PC-3 (cell line): ENCODE data around the gene NACC2. TPM values are rescaled to one million over a fixed set of nuclear protein-coding genes. Genes with fewer than 3 reads are reported as not detected.

Source experiments
- ATAC-seq: fragments of 200-7000 bp; cut with Tn5 transposase; 2 replicates; pipeline ENCODE4 v1.9.1; 2020; ENCODE audit warnings: mild to moderate bottlenecking, moderate library complexity
- BruUV-seq: library from RNA; stranded (reverse); fragments of 400-500 nt; replicated peaks from 2 replicates; lab custom pipeline; 2021; lab: Mats Ljungman, UMichigan
- CTCF ChIA-PET: fragments of 300-600 bp; sonication (Branson Sonifier 250); formaldehyde crosslinking; loops from one replicate; lab custom pipeline; 2022; ENCODE audit warnings: antibody characterized with exemption; lab: Charles Lee
- POLR2A ChIA-PET: fragments of 300-600 bp; sonication (Branson Sonifier 250); formaldehyde crosslinking; loops from one replicate; lab custom pipeline; 2022; ENCODE audit warnings: antibody characterized with exemption; ENCODE audit not compliant: unreplicated experiment; lab: Charles Lee
- DNase-seq: peaks from one replicate; pipeline ENCODE4 v3.0.0-alpha.2; 2015
- H2AFZ ChIP-seq: fragments of 300-600 bp; sonication (generic); 2 replicates; pipeline ENCODE4 v1.6.0; 2016; ENCODE audit warnings: antibody characterized with exemption, low read length
- H3F3A ChIP-seq: fragments of 300-600 bp; sonication (generic); one replicate; pipeline ENCODE4 v1.6.0; 2017; ENCODE audit warnings: antibody characterized with exemption, low read length, control low read depth, mild to moderate bottlenecking; ENCODE audit not compliant: unreplicated experiment
- H3K27ac ChIP-seq: fragments of 300-600 bp; sonication (generic); 2 replicates; pipeline ENCODE4 v1.5.1; 2016; ENCODE audit warnings: mild to moderate bottlenecking, low read length
- H3K27me3 ChIP-seq: fragments of 300-600 bp; sonication (generic); 2 replicates; pipeline ENCODE4 v1.6.1; 2016; ENCODE audit warnings: low read length, mixed read lengths
- H3K36me3 ChIP-seq: fragments of 300-600 bp; sonication (generic); 2 replicates; pipeline ENCODE4 v1.6.1; 2016; ENCODE audit warnings: low read depth, mixed run types, low read length, mixed read lengths
- H3K4me1 ChIP-seq: fragments of 300-600 bp; sonication (generic); 2 replicates; pipeline ENCODE4 v1.5.1; 2016; ENCODE audit warnings: low read length; ENCODE audit not compliant: insufficient read depth
- H3K4me2 ChIP-seq: fragments of 300-600 bp; sonication (generic); 2 replicates; pipeline ENCODE4 v1.6.0; 2016; ENCODE audit warnings: low read length
- H3K4me3 ChIP-seq: fragments of 300-600 bp; sonication (generic); 2 replicates; pipeline ENCODE4 v1.5.1; 2016; ENCODE audit warnings: mild to moderate bottlenecking, low read length, mixed read lengths
- H3K79me2 ChIP-seq: fragments of 300-600 bp; sonication (generic); 2 replicates; pipeline ENCODE4 v1.6.1; 2017; ENCODE audit warnings: low read length, mixed read lengths
- H3K9ac ChIP-seq: fragments of 300-600 bp; sonication (generic); 2 replicates; pipeline ENCODE4 v1.6.0; 2016; ENCODE audit warnings: mild to moderate bottlenecking, low read length
- H3K9me2 ChIP-seq: fragments of 300-600 bp; sonication (generic); replicated peaks from 2 replicates; pipeline ENCODE4 v1.6.1; 2016; ENCODE audit warnings: mixed run types, low read length, mixed read lengths
- H3K9me3 ChIP-seq: fragments of 300-600 bp; sonication (generic); 2 replicates; pipeline ENCODE4 v1.6.1; 2016; ENCODE audit warnings: low read length, mixed read lengths
- H4K20me1 ChIP-seq: fragments of 300-600 bp; sonication (generic); 2 replicates; pipeline ENCODE4 v1.6.1; 2016; ENCODE audit warnings: low read length, mixed read lengths
- EZH2 ChIP-seq: fragments of 300-600 bp; sonication (generic); IDR thresholded peaks from one replicate; pipeline ENCODE4 v1.6.1; 2017; ENCODE audit warnings: antibody characterized with exemption, mild to moderate bottlenecking, low read length; ENCODE audit not compliant: unreplicated experiment
- EZH2phosphoT487 ChIP-seq: fragments of 300-600 bp; sonication (generic); IDR thresholded peaks from 2 replicates; pipeline ENCODE4 v1.6.1; 2018; ENCODE audit warnings: mild to moderate bottlenecking, antibody characterized with exemption, low read length, borderline replicate concordance
- intact Hi-C: fragments of 100-400 bp; cut with micrococcal nuclease; formaldehyde crosslinking; loops from 2 replicates; pipeline ENCODE4 v1.9.0; 2023
- total RNA-seq: library from RNA; depleted of rRNA; stranded (reverse); fragments of >200 nt; gene quantifications from 2 replicates; pipeline ENCODE4 v1.2.3, GENCODE V29; 2014
- TF ChIP-seq, protein P1 (sequence below): fragments of 300-600 bp; sonication (generic); conservative IDR thresholded peaks from 2 replicates; pipeline ENCODE4 v1.5.1; 2017; ENCODE audit warnings: antibody characterized with exemption, low read depth, mild to moderate bottlenecking, low read length

Gene NACC2
- total RNA-seq, 1 experiment from 2014 or later = 12.3 TPM

DNA sequence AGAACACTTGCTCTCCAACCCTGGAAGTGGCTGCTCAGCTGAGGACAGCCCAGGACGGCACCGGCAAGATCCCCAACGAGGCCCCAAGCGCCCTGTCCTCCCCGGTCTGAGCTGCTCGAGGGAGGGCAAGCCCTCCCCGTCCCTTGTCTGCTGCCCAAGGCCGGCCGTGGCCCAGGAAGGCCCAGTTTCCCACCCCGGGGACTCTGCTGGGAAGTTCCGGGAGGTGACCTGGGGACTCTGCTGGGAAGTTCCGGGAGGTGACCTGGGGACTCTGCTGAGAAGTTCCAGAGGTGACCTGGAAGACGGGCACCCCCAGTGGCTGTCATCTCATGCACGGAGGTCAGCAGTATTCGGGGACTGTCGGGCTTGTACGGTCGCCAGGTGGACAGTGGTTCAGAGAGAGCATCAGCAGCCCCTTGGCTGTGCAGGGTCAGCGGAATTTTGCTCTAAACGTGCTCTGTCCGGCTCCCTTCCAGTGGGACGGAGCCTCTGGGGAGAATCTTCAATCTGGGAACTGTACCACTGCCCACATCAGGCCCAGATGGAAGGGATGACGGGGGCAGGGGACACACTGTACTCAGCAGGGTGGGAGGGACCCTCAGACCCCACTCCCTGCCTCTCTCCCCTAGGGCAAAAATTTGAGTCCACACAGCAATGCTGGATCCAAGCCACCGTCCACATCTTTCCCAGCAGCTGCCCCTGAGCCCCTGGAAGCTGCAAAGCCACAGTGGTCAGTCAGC, 7.2 kb downstream of the NACC2 start:
- Histone ChIP-seq H3K4me3 (no peak overlapping the region), H2AFZ (no peak overlapping the region), H3K9me3 (no peaks in the 10 kb centered on the region), H3K27ac (no peak overlapping the region), H4K20me1 (no peaks in the 10 kb centered on the region), H3K4me1 (no peaks in the 10 kb centered on the region), H3K9ac (no peak overlapping the region), H3K27me3 (no peaks in the 10 kb centered on the region), H3K79me2 (peaks cover 41% of the 10 kb centered on the region), H3K9me2 (no peaks in the 10 kb centered on the region), H3F3A (no peaks in the 10 kb centered on the region), H3K4me2 (no peak overlapping the region), H3K36me3 (no peaks in the 10 kb centered on the region)
- CTCF ChIA-PET = no interaction called here
- no TSS peak for BruUV-seq
- TF ChIP-seq EZH2 (no peak), EZH2phosphoT487 (no peak)
- TF ChIP-seq, protein P1, sequence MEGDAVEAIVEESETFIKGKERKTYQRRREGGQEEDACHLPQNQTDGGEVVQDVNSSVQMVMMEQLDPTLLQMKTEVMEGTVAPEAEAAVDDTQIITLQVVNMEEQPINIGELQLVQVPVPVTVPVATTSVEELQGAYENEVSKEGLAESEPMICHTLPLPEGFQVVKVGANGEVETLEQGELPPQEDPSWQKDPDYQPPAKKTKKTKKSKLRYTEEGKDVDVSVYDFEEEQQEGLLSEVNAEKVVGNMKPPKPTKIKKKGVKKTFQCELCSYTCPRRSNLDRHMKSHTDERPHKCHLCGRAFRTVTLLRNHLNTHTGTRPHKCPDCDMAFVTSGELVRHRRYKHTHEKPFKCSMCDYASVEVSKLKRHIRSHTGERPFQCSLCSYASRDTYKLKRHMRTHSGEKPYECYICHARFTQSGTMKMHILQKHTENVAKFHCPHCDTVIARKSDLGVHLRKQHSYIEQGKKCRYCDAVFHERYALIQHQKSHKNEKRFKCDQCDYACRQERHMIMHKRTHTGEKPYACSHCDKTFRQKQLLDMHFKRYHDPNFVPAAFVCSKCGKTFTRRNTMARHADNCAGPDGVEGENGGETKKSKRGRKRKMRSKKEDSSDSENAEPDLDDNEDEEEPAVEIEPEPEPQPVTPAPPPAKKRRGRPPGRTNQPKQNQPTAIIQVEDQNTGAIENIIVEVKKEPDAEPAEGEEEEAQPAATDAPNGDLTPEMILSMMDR = no peak
- ATAC-seq = no peak
- no peak for DNase-seq
- POLR2A ChIA-PET = no interaction called here
- intact Hi-C loops = loop anchor here (2.0 kb wide), 1 partner anchor 35 kb away; no protein-coding TSS in a partner anchor

DNA sequence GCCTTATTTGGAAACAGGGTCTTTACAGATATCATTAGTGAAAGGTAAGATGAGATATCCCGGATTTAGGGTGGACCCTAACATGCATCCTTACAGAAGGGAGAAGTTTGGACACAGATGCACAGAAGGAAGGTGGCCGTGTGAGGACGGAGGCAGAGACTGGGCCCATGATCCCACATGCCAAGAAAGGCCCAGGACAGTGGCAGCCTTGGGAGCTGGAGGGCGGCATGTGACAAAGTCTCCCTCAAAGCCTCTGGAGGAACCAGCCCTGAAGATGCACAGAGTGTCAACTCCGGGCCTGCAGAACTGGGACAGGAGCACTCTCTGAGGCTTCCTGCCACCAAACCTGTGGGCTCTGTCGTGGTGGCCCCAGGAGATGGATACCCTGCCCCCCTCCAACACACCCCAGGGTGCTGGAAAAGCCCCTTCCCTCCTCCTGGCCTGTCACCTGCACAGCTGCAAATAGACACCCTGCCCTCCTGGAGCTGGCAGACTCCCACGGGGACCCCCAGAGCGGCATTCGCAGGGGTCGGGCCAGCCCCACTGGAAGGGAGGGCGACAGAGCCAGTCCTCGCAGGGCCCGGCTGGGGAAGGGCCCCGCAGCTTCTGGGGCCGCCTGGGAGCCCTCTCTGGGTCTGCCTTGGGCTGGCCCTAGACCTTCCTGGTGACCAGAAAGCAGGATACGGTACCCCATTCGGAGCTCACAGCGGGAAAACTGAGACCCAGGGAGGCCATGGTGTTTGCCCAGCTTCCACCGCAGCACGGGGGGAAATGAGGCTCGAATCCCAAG, 7.9 kb downstream of the NACC2 start:
- no TSS peak for BruUV-seq
- Histone ChIP-seq H4K20me1 (no peaks in the 10 kb centered on the region), H3K27ac (no peak overlapping the region), H3K79me2 (peaks cover 34% of the 10 kb centered on the region), H3K36me3 (no peaks in the 10 kb centered on the region), H3K9ac (no peak overlapping the region), H3K27me3 (no peaks in the 10 kb centered on the region), H2AFZ (no peak overlapping the region), H3K4me3 (no peak overlapping the region), H3K9me2 (no peaks in the 10 kb centered on the region), H3K9me3 (no peaks in the 10 kb centered on the region), H3K4me2 (no peak overlapping the region), H3K4me1 (no peaks in the 10 kb centered on the region), H3F3A (no peaks in the 10 kb centered on the region)
- intact Hi-C loops = no loop called here
- ChIA-PET CTCF (no interaction called here), POLR2A (no interaction called here)
- ATAC-seq (no peak), DNase-seq (no peak)
- TF ChIP-seq EZH2 (no peak), EZH2phosphoT487 (no peak)
- TF ChIP-seq, protein P1 = no peak
